Vagina (tissue), 2 donors: ENCODE measurements around the gene FAM53B. TPM values are rescaled to one million over a fixed set of nuclear protein-coding genes. Genes with fewer than 3 reads are reported as not detected.

Source experiments
- DNase-seq, 2 donors: peaks; one replicate each; pipeline ENCODE4 v3.0.0-alpha.2; 2017; ENCODE audit errors: extremely low spot score in 2 of 2
- H3K27ac ChIP-seq: fragments of 200-600 bp; sonication (generic); one replicate; pipeline ENCODE4 v1.5.1; 2019
- H3K27me3 ChIP-seq: fragments of 200-600 bp; sonication (generic); one replicate; pipeline ENCODE4 v1.5.1; 2019
- H3K36me3 ChIP-seq, 2 donors: fragments of 200-600 bp; sonication (generic); one replicate each; pipeline ENCODE4 v1.5.1; 2017 to 2019
- H3K4me1 ChIP-seq: fragments of 200-600 bp; sonication (generic); one replicate; pipeline ENCODE4 v1.5.1; 2019
- H3K4me3 ChIP-seq, 2 donors: fragments of 200-600 bp; sonication (generic); 1 replicate in 1 of 2; 2 replicates in 1 of 2; pipeline ENCODE4 v1.5.1; 2016 to 2019
- H3K9me3 ChIP-seq: fragments of 200-600 bp; sonication (generic); one replicate; pipeline ENCODE4 v1.5.1; 2019
- POLR2A ChIP-seq, 2 donors: fragments of 450-650 bp; IDR thresholded peaks; one replicate each; pipeline ENCODE4 v1.6.1; 2017; ENCODE audit warnings: antibody characterized with exemption in 2 of 2, mild to moderate bottlenecking in 2 of 2, moderate library complexity in 2 of 2
- POLR2AphosphoS5 ChIP-seq, 2 donors: sonication (generic); formaldehyde crosslinking; IDR thresholded peaks; one replicate each; pipeline ENCODE4 v1.9.0; 2017; ENCODE audit warnings: antibody characterized with exemption in 2 of 2, mild to moderate bottlenecking in 2 of 2, low read depth in 1 of 2; ENCODE audit not compliant: insufficient read depth in 1 of 2
- intact Hi-C: fragments of 100-400 bp; cut with DNase I; formaldehyde crosslinking; loops from one replicate; pipeline ENCODE4 v1.15.1; 2023
- total RNA-seq: library from RNA; depleted of rRNA; stranded (reverse); fragments of >200 nt; gene quantifications from one replicate; pipeline ENCODE4 v1.2.3, GENCODE V29; 2016
- TF ChIP-seq, protein P1 (sequence below), 3 experiments: fragments of 450-650 bp in 2 of 3; fragments of 200-600 bp in 1 of 3; sonication (generic) in 1 of 3; IDR thresholded peaks; one replicate each; pipeline ENCODE4 v1.5.1; 2017 to 2019; ENCODE audit warnings: antibody characterized with exemption in 3 of 3, mild to moderate bottlenecking in 2 of 3, moderate library complexity in 2 of 3

The FAM53B gene
- total RNA-seq, 1 donor from 2014 or later = 35.1 TPM

DNA sequence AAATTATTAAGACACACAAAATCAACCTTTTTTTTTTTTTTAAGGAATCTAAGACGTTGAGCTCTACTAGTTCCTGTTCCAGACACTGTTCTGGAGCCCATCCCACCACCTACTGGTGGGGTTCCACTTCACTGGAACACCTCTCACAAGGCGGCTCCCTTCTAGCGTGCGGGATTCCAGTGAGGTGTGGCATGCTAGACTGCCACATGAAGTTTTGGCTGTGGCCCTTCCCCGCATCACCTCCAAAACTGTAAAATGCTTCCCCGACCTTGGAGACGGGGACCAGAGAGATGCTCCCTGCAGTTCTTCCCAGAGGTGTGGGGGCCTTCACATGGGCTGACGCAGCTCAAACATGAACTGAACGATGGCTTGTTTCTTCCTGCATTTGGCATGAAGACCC lies 12.6 kb downstream of the FAM53B start:
- DNase-seq = no peak
- intact Hi-C loops = no loop called here
- TF ChIP-seq POLR2AphosphoS5 (IDR thresholded peaks at IDR 0.05; ENCODE audit: insufficient read depth in 1 of 2, low read depth in 1 of 2) (no peak), POLR2A (IDR thresholded peaks at IDR 0.05) (no peak)
- TF ChIP-seq, protein P1, sequence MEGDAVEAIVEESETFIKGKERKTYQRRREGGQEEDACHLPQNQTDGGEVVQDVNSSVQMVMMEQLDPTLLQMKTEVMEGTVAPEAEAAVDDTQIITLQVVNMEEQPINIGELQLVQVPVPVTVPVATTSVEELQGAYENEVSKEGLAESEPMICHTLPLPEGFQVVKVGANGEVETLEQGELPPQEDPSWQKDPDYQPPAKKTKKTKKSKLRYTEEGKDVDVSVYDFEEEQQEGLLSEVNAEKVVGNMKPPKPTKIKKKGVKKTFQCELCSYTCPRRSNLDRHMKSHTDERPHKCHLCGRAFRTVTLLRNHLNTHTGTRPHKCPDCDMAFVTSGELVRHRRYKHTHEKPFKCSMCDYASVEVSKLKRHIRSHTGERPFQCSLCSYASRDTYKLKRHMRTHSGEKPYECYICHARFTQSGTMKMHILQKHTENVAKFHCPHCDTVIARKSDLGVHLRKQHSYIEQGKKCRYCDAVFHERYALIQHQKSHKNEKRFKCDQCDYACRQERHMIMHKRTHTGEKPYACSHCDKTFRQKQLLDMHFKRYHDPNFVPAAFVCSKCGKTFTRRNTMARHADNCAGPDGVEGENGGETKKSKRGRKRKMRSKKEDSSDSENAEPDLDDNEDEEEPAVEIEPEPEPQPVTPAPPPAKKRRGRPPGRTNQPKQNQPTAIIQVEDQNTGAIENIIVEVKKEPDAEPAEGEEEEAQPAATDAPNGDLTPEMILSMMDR (IDR thresholded peaks at IDR 0.05) = no peak
- no peak overlapping the region for H3K4me3 ChIP-seq
- H3K27me3 ChIP-seq = no peaks in the 10 kb centered on the region
- no peaks in the 10 kb centered on the region for H3K9me3 ChIP-seq
- H3K36me3 ChIP-seq = no peaks in the 10 kb centered on the region
- H3K4me1 ChIP-seq = peaks cover 90% of the 10 kb centered on the region
- H3K27ac ChIP-seq = no peak overlapping the region

DNA sequence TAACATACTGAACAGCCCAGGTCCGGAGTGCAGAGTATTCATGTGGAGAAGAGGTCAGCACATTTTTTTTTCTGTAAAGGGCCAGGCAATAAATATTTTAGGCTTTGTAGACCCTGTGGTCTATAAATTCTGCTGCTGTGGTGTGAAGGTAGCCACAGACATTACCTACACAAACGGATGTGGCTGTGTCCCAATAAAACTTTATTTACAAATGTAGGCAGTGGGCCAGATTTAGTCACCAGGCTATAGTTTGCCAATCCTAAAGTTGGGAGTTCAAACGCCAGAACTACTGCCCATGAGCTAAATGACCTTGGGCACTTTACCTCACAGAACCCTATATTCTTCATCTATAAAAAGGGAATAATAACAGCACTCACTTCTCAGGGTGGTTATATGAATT lies 13.4 kb downstream of the FAM53B start:
- H3K4me1 ChIP-seq = peaks cover 86% of the 10 kb centered on the region
- no peaks in the 10 kb centered on the region for H3K27me3 ChIP-seq
- TF ChIP-seq, protein P1 (IDR thresholded peaks at IDR 0.05) = no peak
- no peak for TF ChIP-seq POLR2AphosphoS5 (IDR thresholded peaks at IDR 0.05; ENCODE audit: insufficient read depth in 1 of 2, low read depth in 1 of 2)
- TF ChIP-seq POLR2A (IDR thresholded peaks at IDR 0.05) = no peak
- no peak for DNase-seq
- no peak overlapping the region for H3K27ac ChIP-seq
- no peaks in the 10 kb centered on the region for H3K36me3 ChIP-seq
- intact Hi-C loops = no loop called here
- H3K9me3 ChIP-seq = no peaks in the 10 kb centered on the region
- no peak overlapping the region for H3K4me3 ChIP-seq

DNA sequence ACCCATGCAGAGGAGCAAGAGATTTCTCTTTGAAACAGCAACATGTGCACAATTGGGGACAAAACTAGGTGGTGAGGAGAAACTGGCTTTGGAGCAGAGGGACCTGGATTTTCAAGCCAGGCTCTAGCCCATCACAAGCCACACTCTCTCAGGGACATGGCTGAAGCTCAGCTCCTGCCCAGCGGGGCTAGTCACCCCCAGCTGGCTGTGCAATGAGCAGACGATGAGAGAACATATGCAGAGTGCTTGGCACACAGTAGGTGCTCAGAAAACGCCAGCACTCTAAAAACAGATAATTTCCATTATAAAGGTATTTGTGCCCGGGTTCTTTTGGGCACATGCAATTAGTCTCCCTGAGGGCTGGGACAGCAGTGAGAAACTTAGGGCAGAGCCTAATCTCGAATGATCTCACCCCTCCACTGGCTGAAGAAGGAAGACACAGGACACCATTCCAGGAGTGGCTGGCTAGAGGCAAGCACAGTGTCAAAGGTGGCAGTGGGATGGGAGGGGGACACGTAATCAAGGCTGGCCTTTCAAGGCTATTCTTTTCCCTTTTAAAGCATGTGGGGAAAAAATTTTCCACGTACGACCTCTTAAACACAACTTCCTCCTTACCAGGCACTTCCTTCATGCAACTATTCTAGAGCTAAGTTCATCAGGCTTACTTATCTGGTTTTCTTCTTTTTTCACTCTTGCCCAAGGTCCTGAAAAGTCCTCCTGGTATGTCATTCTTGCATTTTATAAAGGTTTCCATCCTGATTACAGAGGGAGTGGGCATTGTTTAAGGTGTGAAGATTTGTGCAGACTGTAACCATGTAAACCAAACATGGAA lies 15.1 kb downstream of the FAM53B start:
- no peak overlapping the region for H3K4me3 ChIP-seq
- H3K4me1 ChIP-seq = peaks cover 86% of the 10 kb centered on the region
- no peaks in the 10 kb centered on the region for H3K9me3 ChIP-seq
- no peak overlapping the region for H3K27ac ChIP-seq
- DNase-seq = no peak
- intact Hi-C loops = no loop called here
- no peaks in the 10 kb centered on the region for H3K36me3 ChIP-seq
- H3K27me3 ChIP-seq = no peaks in the 10 kb centered on the region
- TF ChIP-seq, protein P1 (IDR thresholded peaks at IDR 0.05) = no peak
- TF ChIP-seq POLR2AphosphoS5 (IDR thresholded peaks at IDR 0.05; ENCODE audit: insufficient read depth in 1 of 2, low read depth in 1 of 2) (no peak), POLR2A (IDR thresholded peaks at IDR 0.05) (no peak)

DNA sequence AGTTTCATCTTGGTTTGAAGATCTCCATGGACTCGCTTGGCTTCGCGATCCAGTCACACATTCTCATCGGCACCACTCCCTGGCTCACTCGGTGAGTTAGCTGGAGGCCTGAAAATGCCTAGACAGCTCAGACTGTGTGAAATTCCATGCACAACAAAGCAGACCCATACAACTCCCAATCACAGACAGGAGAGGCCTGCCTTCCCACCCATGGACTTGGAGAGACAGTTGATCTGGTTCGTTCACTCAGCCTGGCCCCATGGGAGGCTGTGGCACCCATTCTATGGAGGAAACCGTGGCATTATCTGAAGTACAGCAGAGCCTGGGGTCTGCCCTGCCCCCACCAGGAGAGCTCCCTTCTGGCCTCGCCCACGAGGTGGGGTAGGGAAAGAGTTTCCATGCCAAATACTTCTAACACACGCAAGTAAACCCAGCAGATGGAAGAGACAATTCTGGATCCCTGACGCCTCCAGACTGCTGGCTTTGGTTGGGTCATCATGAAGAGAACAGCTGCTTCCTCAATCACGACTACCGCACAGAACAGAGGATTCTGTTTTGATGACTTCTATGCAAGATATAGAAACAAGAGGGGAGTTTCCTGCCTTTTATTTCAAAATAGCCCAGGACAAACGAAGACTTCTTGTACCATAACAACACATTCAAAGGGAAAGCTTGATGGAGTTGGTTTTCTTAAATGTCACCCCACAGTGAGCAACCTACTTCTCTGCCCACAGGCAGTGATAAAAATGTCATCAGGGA lies 15.9 kb downstream of the FAM53B start:
- peak overlapping the region; percentile 7 for H3K27ac ChIP-seq
- no peaks in the 10 kb centered on the region for H3K9me3 ChIP-seq
- H3K27me3 ChIP-seq = no peaks in the 10 kb centered on the region
- no peak for DNase-seq
- no peaks in the 10 kb centered on the region for H3K36me3 ChIP-seq
- TF ChIP-seq, protein P1 (IDR thresholded peaks at IDR 0.05) = no peak
- TF ChIP-seq POLR2AphosphoS5 (IDR thresholded peaks at IDR 0.05; ENCODE audit: insufficient read depth in 1 of 2, low read depth in 1 of 2) = peak in 1 of 2 donors; percentile 15
- intact Hi-C loops = no loop called here
- peaks cover 86% of the 10 kb centered on the region for H3K4me1 ChIP-seq
- H3K4me3 ChIP-seq = no peak overlapping the region
